ENCODE results near the gene POPDC3. TPM values are rescaled to one million over a fixed set of nuclear protein-coding genes. Genes with fewer than 3 reads are reported as not detected.

Gene POPDC3
- total RNA-seq, 1 donor from 2014 or later, result 0.58 TPM

GRCh38 chr6:105215506-105215905 lies 35.7 kb upstream of the POPDC3 start:
- no peak overlapping the region for H3K4me3 ChIP-seq (ENCODE audit: low read depth, low read length)
- no peak for DNase-seq (ENCODE audit: low read depth)
- no peaks in the 10 kb centered on the region for H3K36me3 ChIP-seq (ENCODE audit: control insufficient read depth, insufficient read depth, low read length)
- no peaks in the 10 kb centered on the region for H3K27me3 ChIP-seq (ENCODE audit: control insufficient read depth, insufficient read depth, low read length)
- TF ChIP-seq CTCF (IDR thresholded peaks at IDR 0.05; ENCODE audit: insufficient read depth, low read length, poor library complexity, severe bottlenecking), result no peak

DNA sequence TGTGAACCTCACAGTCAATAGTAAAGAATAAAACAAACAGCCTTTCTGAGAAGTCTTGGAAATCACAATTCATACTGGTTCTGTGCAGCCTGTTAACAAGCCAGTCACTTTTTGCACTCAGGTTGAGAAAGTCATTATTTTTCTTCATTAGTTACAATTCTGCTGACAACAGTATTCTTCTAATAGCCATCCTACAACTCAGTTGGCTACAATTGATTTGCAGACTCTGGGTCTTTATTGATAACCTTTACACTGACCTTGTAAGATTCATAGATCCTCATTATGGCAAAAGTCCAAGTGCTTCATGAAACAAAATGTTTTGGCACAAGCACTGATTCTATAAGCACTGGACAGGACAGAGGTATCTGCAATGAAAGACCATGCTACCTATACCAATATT lies 34.9 kb upstream of the POPDC3 start:
- TF ChIP-seq CTCF (IDR thresholded peaks at IDR 0.05; ENCODE audit: insufficient read depth, low read length, poor library complexity, severe bottlenecking), result no peak
- no peak overlapping the region for H3K4me3 ChIP-seq (ENCODE audit: low read depth, low read length)
- no peaks in the 10 kb centered on the region for H3K27me3 ChIP-seq (ENCODE audit: control insufficient read depth, insufficient read depth, low read length)
- DNase-seq (ENCODE audit: low read depth), result no peak
- no peaks in the 10 kb centered on the region for H3K36me3 ChIP-seq (ENCODE audit: control insufficient read depth, insufficient read depth, low read length)

- no peaks in the 10 kb centered on the region for H3K36me3 ChIP-seq (ENCODE audit: control insufficient read depth, insufficient read depth, low read length)
- H3K4me3 ChIP-seq (ENCODE audit: low read depth, low read length), result no peak overlapping the region
- no peak for TF ChIP-seq CTCF (IDR thresholded peaks at IDR 0.05; ENCODE audit: insufficient read depth, low read length, poor library complexity, severe bottlenecking)
- no peaks in the 10 kb centered on the region for H3K27me3 ChIP-seq (ENCODE audit: control insufficient read depth, insufficient read depth, low read length)
- DNase-seq (ENCODE audit: low read depth), result no peak
Observed at GRCh38 chr6:105213272-105213671, 33.5 kb upstream of the POPDC3 start.

DNA sequence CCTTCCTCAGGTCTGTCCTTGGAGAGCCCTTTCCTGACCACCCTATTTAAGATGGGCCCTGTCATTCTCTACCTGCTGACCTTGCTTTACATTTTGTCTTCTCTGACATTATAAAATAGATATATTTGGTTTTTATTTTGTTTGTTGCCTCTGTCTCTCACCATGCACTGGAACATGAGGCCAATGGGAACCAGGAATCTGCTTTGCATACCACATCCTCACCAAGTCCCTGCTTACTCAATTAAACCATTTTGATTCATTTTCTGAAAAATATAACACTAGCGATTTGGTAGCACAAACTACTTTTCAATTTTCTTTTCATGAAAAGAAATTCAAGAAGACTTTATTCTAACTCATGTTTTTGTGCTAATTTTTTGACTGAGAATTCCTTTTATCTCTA lies 32.8 kb upstream of the POPDC3 start:
- no peaks in the 10 kb centered on the region for H3K27me3 ChIP-seq (ENCODE audit: control insufficient read depth, insufficient read depth, low read length)
- TF ChIP-seq CTCF (IDR thresholded peaks at IDR 0.05; ENCODE audit: insufficient read depth, low read length, poor library complexity, severe bottlenecking), result no peak
- H3K36me3 ChIP-seq (ENCODE audit: control insufficient read depth, insufficient read depth, low read length), result no peaks in the 10 kb centered on the region
- H3K4me3 ChIP-seq (ENCODE audit: low read depth, low read length), result no peak overlapping the region
- DNase-seq (ENCODE audit: low read depth), result no peak

- TF ChIP-seq CTCF (IDR thresholded peaks at IDR 0.05; ENCODE audit: insufficient read depth, low read length, poor library complexity, severe bottlenecking), result no peak
- DNase-seq (ENCODE audit: low read depth), result no peak
- Histone ChIP-seq H3K4me3 (ENCODE audit: low read depth, low read length) (no peak overlapping the region), H3K36me3 (ENCODE audit: control insufficient read depth, insufficient read depth, low read length) (no peaks in the 10 kb centered on the region), H3K27me3 (ENCODE audit: control insufficient read depth, insufficient read depth, low read length) (no peaks in the 10 kb centered on the region)
Observed at GRCh38 chr6:105211831-105212230, 32.0 kb upstream of the POPDC3 start.

DNA sequence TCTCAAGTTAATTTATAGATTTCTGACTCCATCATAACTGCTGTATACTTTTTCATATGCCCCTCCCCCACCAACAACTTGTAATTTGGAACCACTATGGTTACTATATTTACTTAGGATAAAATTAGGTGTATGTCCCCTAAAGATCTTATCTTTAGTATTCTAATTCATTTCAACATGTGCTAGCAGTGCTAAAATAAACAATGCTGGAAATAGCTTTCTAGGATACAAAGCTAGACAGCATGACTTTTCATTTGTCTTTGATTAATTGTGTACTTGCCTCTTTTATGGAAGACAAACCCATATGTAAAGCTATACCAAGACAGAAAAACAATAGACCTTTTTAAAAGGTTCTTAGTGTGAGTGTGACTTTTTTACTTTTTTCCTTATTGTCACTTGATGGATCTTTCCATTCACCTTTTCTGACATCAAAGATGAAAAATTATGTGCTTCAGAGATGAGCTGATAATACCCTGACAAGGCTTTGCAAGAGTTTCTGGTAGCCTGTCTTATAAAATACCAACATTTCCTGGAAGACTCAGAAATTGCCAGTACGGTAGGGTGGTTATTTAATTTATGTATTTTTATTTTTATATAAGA lies 31.2 kb upstream of the POPDC3 start:
- Histone ChIP-seq H3K27me3 (ENCODE audit: control insufficient read depth, insufficient read depth, low read length) (no peaks in the 10 kb centered on the region), H3K36me3 (ENCODE audit: control insufficient read depth, insufficient read depth, low read length) (no peaks in the 10 kb centered on the region), H3K4me3 (ENCODE audit: low read depth, low read length) (no peak overlapping the region)
- DNase-seq (ENCODE audit: low read depth), result no peak
- no peak for TF ChIP-seq CTCF (IDR thresholded peaks at IDR 0.05; ENCODE audit: insufficient read depth, low read length, poor library complexity, severe bottlenecking)

All from kidney epithelial cell (primary cell).